ENCODE data around the gene SUSD1.

The SUSD1 gene

GRCh38 chr9:112059145-112059965 is 115.7 kb downstream of the SUSD1 start:
- in situ Hi-C loops (cut with HindIII; ENCODE audit: low pct_ligation_motif_present, low pct_unique_long_range_greater_than_20kb, low sequenced_read_pairs): loop anchor here (25.0 kb wide), 1 partner anchor 297 kb away; no protein-coding TSS in a partner anchor
- DNase-seq: peak; percentile 81

- in situ Hi-C loops (cut with HindIII; ENCODE audit: low pct_ligation_motif_present, low pct_unique_long_range_greater_than_20kb, low sequenced_read_pairs): loop anchor here (25.0 kb wide), 1 partner anchor 295 kb away; no protein-coding TSS in a partner anchor
- DNase-seq: no peak
Measured at GRCh38 chr9:112056996-112057395, 118.1 kb downstream of the SUSD1 start.

DNA sequence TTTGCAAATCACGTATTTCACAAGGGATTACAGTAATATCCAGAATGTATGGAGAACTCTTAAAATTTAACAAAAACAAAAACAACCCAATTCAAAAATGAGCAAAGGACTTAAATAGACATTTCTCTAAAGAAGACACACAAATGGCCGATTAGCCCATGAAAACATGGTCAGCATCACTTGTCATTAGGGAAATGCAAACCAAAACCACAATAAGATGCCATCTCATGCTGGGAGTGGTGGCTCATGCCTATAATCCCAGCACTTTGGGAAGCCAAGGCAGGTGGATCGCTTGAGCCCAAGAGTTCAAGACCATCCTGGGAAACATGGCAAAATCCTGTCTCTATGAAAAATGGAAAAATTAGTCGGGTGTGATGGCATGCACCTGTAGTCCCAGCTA is 120.2 kb downstream of the SUSD1 start:
- DNase-seq: no peak
- in situ Hi-C loops (cut with HindIII; ENCODE audit: low pct_ligation_motif_present, low pct_unique_long_range_greater_than_20kb, low sequenced_read_pairs): loop anchor here (25.0 kb wide), 1 partner anchor 293 kb away; no protein-coding TSS in a partner anchor

DNA sequence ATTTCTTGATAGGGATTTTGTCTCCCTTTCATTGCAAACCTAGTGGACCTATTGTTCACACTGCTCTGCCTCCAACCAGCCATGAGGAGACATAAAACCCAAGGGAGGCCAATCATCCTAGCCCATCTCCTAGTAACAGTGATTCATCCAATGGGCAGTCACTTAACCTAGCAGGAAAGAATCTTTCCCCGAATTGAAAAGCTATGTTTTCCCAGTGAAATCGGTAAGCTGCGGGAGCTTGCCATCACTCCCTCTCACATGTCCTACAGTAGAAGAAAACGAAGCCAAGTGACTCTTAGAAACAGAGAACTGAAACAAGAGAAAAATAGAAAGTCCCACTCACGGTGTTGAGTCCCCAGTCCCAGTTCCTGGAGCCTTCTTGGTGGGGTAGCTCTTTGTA is 123.3 kb downstream of the SUSD1 start:
- DNase-seq: peak; percentile 70
- in situ Hi-C loops (cut with HindIII; ENCODE audit: low pct_ligation_motif_present, low pct_unique_long_range_greater_than_20kb, low sequenced_read_pairs): loop anchor here (25.0 kb wide), 1 partner anchor 290 kb away; no protein-coding TSS in a partner anchor

- peak; percentile 97 for DNase-seq
- in situ Hi-C loops (cut with HindIII; ENCODE audit: low pct_ligation_motif_present, low pct_unique_long_range_greater_than_20kb, low sequenced_read_pairs): loop anchor here (25.0 kb wide), 1 partner anchor 289 kb away; no protein-coding TSS in a partner anchor
Measured at GRCh38 chr9:112050544-112051475, 124.3 kb downstream of the SUSD1 start.

- no peak for DNase-seq
- in situ Hi-C loops (cut with HindIII; ENCODE audit: low pct_ligation_motif_present, low pct_unique_long_range_greater_than_20kb, low sequenced_read_pairs): loop anchor here (25.0 kb wide), 1 partner anchor 288 kb away; no protein-coding TSS in a partner anchor
Measured at GRCh38 chr9:112049811-112050516, 125.1 kb downstream of the SUSD1 start.

GRCh38 chr9:112048924-112049691 is 126.0 kb downstream of the SUSD1 start:
- no peak for DNase-seq

DNA sequence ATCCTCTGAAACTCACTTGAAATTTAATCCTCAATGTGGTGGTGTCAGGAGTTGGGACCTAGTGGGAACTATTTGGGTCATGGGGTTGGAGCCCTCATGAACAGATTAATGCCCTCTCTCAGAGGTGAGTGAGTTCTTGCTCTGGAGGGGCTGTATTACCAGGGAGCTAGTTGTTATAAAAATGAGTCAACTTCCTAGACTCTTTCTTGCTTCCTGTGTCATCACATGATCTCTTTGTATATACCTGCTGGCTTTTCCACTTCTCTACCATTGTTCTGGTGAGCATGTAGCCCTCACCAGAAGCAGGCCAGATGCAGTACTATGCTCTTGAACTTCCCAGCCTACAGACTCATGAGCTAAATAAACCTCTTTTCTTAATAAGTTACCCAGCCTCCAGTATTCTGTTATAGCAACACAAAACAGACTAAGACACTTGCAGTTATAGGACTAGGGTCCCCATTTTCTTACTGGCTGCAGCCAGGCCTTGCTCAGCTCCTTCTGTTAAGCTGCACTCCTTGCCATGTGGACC is 127.5 kb downstream of the SUSD1 start:
- DNase-seq: no peak
- in situ Hi-C loops (cut with HindIII; ENCODE audit: low pct_ligation_motif_present, low pct_unique_long_range_greater_than_20kb, low sequenced_read_pairs): no loop called here

More at GRCh38 chr9:112048924-112049691, 126.0 kb downstream of the SUSD1 start:
- in situ Hi-C loops (cut with HindIII; ENCODE audit: low pct_ligation_motif_present, low pct_unique_long_range_greater_than_20kb, low sequenced_read_pairs): no loop called here

DNA sequence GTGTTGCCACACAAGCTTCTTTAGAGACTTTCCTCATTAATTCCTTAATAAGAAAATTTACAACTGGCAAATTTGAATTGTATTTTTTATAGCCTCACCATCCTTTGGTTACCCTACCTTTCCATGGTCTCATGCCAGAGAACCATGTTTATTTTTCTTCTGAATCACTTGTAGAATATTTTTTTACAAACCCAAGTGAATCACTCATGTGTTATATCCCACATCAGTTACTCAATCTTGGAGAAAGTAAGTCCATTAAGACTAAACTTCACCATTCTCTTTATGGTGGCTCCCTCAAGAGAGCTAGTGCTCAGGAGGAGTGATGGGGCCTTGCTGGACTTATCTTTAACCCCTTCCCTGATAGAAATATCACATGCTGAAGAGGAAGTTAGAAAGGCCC is 128.9 kb downstream of the SUSD1 start:
- peak; percentile 56 for DNase-seq
- in situ Hi-C loops (cut with HindIII; ENCODE audit: low pct_ligation_motif_present, low pct_unique_long_range_greater_than_20kb, low sequenced_read_pairs): no loop called here

DNA sequence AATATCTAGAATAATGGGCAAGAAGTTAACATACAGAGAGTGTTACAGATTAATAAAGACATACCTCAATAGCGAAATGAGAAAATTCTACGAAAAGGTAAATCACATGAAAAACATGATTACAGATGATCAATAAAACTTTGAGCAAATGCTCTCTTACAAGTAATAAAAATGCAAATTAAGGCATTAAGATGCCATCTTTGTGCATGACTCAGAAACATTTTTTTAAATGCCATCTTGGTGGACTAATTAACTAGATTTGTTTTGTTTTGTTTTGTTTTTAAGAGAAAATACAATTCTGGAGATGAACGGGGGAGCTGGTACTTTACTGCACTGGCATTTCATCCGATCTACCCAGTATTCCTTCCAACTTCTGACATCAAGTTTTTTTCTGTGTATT is 130.2 kb downstream of the SUSD1 start:
- DNase-seq: no peak
- in situ Hi-C loops (cut with HindIII; ENCODE audit: low pct_ligation_motif_present, low pct_unique_long_range_greater_than_20kb, low sequenced_read_pairs): no loop called here

GRCh38 chr9:112044186-112044585 is 130.9 kb downstream of the SUSD1 start:
- in situ Hi-C loops (cut with HindIII; ENCODE audit: low pct_ligation_motif_present, low pct_unique_long_range_greater_than_20kb, low sequenced_read_pairs): no loop called here
- DNase-seq: peak; percentile 37

DNA sequence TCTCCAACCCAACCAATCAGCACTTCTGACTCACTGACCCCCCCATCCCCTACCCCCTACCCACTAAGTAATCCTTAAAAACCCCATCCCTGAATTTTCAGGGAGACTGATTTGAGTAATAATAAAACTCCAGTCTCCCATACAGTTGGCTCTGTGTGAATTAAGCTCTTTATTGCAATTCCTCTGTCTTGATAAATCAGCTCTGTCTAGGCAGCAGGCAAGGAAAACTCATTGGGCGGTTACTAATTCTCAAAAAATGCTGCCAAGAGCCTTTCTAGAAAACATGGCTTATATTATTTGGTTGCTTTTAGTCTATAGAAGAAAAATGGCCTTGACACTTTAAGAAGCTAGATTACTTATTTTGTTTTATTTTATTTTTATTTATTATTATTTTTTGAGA is 131.7 kb downstream of the SUSD1 start:
- in situ Hi-C loops (cut with HindIII; ENCODE audit: low pct_ligation_motif_present, low pct_unique_long_range_greater_than_20kb, low sequenced_read_pairs): no loop called here
- peak; percentile 28 for DNase-seq

GRCh38 chr9:112042769-112043168 is 132.3 kb downstream of the SUSD1 start:
- DNase-seq: no peak
- in situ Hi-C loops (cut with HindIII; ENCODE audit: low pct_ligation_motif_present, low pct_unique_long_range_greater_than_20kb, low sequenced_read_pairs): no loop called here

- in situ Hi-C loops (cut with HindIII; ENCODE audit: low pct_ligation_motif_present, low pct_unique_long_range_greater_than_20kb, low sequenced_read_pairs): no loop called here
- peak; percentile 45 for DNase-seq
Measured at GRCh38 chr9:112042244-112042638, 132.9 kb downstream of the SUSD1 start.

DNA sequence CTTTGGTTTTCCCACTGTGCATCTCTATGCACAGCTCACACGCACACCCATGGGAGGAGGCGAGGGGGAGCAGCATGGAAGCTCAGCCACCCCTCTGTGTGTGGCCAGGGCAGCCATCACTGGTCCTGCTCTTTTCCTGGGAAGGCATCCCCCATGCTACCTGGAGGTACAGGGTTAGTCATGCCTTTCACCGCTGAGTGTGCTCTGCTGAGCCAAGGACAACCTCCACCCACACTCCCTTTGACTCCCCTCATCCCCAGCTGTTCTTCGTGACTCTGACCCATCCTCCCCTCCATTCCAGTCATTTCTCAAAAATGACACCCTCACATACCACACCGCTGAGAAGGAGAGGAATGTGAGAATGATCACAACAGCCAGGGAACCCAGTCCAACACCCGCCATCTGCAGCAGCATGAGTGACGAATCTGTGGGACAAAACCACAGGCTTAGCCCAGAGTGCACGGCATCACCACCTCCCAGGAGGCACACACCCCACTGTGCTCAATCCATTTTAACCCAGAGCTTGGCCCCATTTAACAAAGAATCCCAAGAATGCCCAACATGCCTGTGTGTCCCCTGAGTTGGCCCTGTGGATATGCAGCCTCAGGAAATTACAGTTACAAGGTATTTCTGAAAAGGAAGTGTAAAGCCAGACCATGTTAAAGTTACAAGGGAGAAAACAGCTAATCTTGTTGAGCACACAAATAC is 133.4 kb downstream of the SUSD1 start:
- peak; percentile 99 for DNase-seq
- in situ Hi-C loops (cut with HindIII; ENCODE audit: low pct_ligation_motif_present, low pct_unique_long_range_greater_than_20kb, low sequenced_read_pairs): no loop called here

GRCh38 chr9:112041199-112041535 is 133.9 kb downstream of the SUSD1 start:
- in situ Hi-C loops (cut with HindIII; ENCODE audit: low pct_ligation_motif_present, low pct_unique_long_range_greater_than_20kb, low sequenced_read_pairs): no loop called here
- no peak for DNase-seq

- DNase-seq: no peak
- in situ Hi-C loops (cut with HindIII; ENCODE audit: low pct_ligation_motif_present, low pct_unique_long_range_greater_than_20kb, low sequenced_read_pairs): no loop called here
Measured at GRCh38 chr9:112038017-112038408, 137.1 kb downstream of the SUSD1 start.

Measured in ACHN (cell line).